ENCODE data around the gene B3GLCT.

Gene B3GLCT

DNA sequence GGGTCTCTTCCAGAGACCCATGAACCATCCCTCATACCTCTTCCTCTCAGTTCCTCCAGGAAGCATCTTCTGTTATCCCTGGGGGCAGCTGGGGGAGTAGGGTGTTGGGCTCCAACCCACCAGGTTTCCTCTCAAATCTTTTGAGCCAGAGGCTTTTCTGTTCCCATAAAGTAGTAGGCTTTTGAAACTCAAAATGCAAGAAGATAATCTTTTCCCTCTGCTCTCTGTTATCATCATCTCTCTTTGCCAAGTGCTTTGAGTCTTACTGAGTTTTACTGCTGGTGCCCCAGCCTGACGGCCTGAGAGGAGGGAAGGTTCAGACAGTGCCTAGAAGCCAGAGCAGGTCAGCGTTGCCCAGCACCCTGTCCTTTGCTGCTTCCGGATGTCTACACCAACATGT lies 157.2 kb downstream of the B3GLCT start:
- DNase-seq = no peak

DNA sequence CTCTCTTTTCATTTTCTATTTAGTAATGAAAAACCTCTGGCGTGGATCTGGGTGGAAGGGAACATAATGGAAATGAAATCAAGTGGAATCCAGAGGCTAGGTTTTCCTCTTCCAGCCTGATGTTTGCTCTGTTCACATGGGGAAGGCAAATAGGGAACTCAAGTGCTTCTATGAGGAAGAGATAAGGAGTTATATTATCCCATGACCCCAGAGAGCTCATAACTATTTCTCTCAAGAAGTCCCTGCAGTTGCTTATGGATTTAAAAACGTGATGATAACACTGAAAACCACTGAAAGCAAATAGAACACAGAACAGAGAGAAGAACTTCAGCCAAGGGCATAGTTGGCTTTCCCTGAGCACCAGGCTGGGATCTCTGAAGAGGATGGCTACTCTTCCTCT lies 157.8 kb downstream of the B3GLCT start:
- DNase-seq = no peak

DNA sequence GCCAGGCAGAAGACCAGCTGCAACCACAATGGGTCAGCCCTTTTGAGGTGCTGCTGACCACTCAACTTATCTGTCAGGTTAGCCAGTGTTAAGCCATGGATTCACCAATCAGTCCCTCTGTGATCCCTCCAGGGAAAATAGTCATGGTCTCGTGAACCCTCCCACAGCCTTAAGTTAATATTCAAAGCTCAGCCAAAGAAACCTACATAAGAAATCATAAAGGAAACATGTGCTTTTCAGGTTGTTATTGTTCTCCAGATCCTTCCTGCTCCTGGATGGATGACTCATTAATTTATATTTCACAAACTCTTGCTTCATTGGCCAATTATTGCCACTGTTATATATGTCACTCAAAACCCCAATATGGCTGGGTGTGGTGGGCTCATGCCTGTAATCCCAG lies 161.9 kb downstream of the B3GLCT start:
- no peak for DNase-seq

- no peak for DNase-seq
Observed at GRCh38 chr13:31365630-31366029, 165.9 kb downstream of the B3GLCT start.

DNA sequence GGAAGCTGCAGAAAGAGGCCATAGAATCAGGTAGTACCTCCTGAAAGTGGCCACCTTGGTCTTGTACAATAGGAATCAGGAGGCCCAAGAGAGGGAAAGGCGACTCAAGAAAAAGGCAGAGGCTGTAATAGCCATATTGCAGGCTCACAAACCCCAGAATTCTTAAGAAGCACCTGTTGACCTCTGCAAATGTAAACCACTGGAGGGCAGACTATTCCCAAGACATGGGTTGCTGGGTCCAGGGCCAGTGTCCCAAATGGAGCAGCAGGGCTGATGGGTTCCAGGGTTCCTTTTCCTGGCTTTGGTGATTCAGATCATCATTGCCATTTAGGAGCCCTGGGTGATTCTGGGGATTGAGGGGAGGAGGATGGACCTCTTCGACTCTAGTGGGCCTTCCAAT lies 167.6 kb downstream of the B3GLCT start:
- DNase-seq = no peak

DNA sequence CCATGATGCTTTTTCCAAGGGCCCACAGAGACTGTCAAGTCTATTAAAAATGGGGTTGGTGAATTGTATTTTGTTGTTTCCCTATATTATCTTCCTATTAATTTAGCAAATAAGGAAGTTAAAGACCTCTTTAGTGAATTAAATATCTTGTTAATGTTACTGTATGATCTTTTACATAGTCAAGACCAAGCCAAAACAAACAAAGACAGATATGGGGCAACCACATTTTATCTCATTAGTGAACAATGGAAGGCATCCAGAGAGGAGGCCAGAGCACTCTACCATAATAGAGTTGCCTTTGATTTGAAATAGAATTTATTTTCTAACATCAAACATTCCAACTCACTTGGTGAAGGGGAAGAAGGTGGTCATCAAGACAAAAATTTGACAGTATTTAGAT lies 169.4 kb downstream of the B3GLCT start:
- no peak for DNase-seq

DNA sequence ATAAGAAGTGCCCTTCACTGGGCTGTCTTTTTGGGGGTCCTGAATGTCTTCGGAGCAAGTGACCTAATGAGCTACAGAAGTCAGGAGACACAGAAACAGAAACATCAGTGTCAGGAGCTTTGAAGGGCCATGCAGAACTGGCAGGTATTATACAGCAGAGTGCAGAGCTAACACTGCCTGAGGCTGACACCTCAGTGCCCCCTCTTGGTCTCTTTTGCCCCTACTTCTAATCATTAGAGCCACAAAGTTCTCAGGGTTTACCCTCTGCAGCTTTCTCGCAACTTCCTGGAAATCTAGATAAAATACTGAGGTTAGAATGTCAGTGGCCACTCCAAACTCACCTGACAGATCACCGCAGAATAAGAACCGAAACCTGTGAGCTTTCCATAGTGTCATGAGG lies 172.7 kb downstream of the B3GLCT start:
- no peak for DNase-seq

- DNase-seq = no peak
Observed at GRCh38 chr13:31374682-31375081, 174.9 kb downstream of the B3GLCT start.

DNA sequence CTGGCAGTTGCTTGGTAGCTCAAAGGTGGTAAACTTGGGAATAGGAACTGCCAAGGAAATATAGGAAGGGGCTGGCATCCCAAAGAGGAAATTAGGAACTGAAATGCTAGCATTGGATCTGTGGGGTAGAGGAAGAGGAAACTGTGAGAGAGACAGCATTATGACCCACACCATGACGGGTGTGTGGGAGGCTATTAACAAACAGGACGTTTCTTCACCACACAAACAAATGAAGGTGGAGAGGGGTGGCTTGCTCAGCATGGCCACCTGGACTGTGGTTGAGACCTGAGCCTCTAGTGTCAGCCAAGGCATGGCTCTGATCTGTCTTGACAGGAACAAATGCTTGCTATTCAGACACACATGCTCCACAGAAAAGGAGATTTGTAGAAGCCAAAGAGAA lies 178.2 kb downstream of the B3GLCT start:
- no peak for DNase-seq

DNA sequence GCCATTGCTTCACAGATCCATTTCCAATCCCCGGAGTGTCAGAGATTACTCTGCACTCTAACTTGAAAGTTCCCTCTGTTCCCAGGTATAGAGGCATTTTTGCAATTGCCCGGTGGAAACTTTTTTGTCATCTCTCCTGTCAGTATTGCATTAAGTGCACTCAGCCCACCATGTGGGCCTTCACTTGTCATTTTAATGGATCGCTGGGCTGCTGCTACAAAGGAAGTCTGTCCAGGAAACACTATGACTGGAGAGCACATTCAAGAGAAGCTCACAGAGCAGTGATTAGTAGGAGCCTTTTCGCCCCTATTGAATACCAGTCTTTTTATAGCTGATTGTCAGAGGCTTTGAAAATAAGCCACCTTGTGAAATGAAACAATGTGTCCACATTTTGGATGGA lies 180.9 kb downstream of the B3GLCT start:
- no peak for DNase-seq
